Stimulated activated effector memory CD8-positive, alpha-beta T cell treated with anti-CD3 and anti-CD28 coated beads, Interleukin-12 subunit alpha, Interleukin-12 subunit beta, amount 100 ng/mL, for 72 hours (primary cell): Measurements from ENCODE around the gene KCNQ5.

Experiments
- ATAC-seq: fragments of 150-1000 bp; cut with Tn5 transposase; 2 replicates; pipeline ENCODE4 v1.10.0; 2021
- DNase-seq, 2 donors: peaks; one replicate each; pipeline ENCODE4 v3.0.0; 2021 to 2022; ENCODE audit warnings: low spot score in 2 of 2
- H3K27ac Mint-ChIP-seq: one replicate; pipeline ENCODE4 v1.8.0; 2022; ENCODE audit warnings: mild to moderate bottlenecking, mixed read lengths
- H3K36me3 Mint-ChIP-seq: one replicate; pipeline ENCODE4 v1.8.0; 2022; ENCODE audit warnings: mild to moderate bottlenecking, mixed read lengths
- H3K4me1 Mint-ChIP-seq: one replicate; pipeline ENCODE4 v1.8.0; 2022; ENCODE audit warnings: mixed read lengths
- H3K4me3 Mint-ChIP-seq: one replicate; pipeline ENCODE4 v1.8.0; 2022; ENCODE audit warnings: mild to moderate bottlenecking, mixed read lengths
- H3K9me3 Mint-ChIP-seq: one replicate; pipeline ENCODE4 v1.8.0; 2022; ENCODE audit warnings: mixed read lengths

The KCNQ5 gene

DNA sequence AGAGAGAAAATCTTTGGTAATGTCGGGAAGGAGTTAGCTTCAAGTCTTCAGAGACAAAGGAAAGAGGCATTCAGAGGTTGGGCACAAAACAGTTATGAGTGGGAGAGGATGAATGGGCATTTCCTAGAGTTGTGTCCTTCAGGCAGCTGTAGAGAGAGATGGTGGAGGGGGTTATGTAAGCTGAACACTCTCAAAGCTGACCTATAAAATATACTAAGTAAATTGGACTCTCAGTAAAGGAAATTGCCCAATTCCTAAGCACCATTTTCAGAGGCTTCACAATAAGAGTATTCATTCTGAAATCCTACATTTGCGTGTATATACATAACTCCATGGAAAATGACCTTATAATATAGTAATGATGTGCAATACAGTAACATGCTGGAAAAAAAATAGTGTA lies 161.2 kb downstream of the KCNQ5 start:
- H3K36me3 Mint-ChIP-seq = no peaks in the 10 kb centered on the region
- no peaks in the 10 kb centered on the region for H3K4me1 Mint-ChIP-seq
- no peak for DNase-seq
- H3K4me3 Mint-ChIP-seq = no peak overlapping the region
- no peak for ATAC-seq
- no peak overlapping the region for H3K27ac Mint-ChIP-seq
- no peaks in the 10 kb centered on the region for H3K9me3 Mint-ChIP-seq

DNA sequence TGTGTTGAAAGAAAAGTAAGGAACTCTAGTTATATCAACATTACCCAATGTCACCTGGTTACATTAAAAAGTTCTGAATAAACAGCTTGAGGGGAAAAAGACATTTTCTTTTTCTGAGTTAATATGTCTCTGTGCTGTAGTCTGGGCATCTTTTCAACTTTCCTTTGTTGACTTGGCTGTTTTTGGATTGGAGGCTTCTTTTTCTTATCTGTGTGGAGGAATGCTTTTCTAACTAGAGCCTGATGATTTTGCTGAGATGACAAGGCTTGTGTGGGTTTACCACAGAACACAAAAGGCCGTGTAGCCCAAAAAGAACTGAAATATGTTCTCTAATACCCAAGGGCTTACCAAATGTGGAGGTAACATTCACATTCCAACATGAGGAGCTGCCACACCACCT lies 161.8 kb downstream of the KCNQ5 start:
- H3K36me3 Mint-ChIP-seq = no peaks in the 10 kb centered on the region
- DNase-seq = no peak
- ATAC-seq = no peak

DNA sequence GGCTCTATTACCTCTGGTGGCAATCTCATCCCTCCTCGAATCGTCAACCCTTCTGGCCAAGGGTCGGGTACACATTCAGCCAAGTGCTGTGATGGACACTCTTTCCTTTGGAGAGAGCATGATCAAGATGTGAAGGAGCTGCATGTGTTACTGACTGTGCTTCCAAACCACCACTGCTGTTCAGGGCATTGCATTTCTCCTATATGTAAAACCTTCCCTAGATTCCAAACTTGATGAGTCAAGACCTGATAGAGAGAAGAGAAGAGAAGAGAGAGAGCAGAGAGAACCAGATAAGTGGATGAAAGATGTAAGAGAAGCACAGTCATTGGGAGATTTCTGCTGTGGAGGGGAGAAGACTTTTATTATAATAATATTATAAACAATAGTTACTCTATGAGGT lies 162.2 kb downstream of the KCNQ5 start:
- H3K4me3 Mint-ChIP-seq = no peak overlapping the region
- no peaks in the 10 kb centered on the region for H3K36me3 Mint-ChIP-seq
- H3K9me3 Mint-ChIP-seq = no peaks in the 10 kb centered on the region
- DNase-seq (no peak), ATAC-seq (no peak)
- H3K4me1 Mint-ChIP-seq = no peaks in the 10 kb centered on the region
- no peak overlapping the region for H3K27ac Mint-ChIP-seq

More for the DNA sequence above, 161.8 kb downstream of the KCNQ5 start:
- H3K9me3 Mint-ChIP-seq = no peaks in the 10 kb centered on the region
- no peaks in the 10 kb centered on the region for H3K4me1 Mint-ChIP-seq
- no peak overlapping the region for H3K4me3 Mint-ChIP-seq
- no peak overlapping the region for H3K27ac Mint-ChIP-seq

GRCh38 chr6:72784581-72784980 lies 162.7 kb downstream of the KCNQ5 start:
- H3K4me1 Mint-ChIP-seq = no peaks in the 10 kb centered on the region
- H3K36me3 Mint-ChIP-seq = no peaks in the 10 kb centered on the region
- no peak overlapping the region for H3K27ac Mint-ChIP-seq
- no peaks in the 10 kb centered on the region for H3K9me3 Mint-ChIP-seq
- no peak for DNase-seq
- no peak for ATAC-seq
- H3K4me3 Mint-ChIP-seq = no peak overlapping the region

DNA sequence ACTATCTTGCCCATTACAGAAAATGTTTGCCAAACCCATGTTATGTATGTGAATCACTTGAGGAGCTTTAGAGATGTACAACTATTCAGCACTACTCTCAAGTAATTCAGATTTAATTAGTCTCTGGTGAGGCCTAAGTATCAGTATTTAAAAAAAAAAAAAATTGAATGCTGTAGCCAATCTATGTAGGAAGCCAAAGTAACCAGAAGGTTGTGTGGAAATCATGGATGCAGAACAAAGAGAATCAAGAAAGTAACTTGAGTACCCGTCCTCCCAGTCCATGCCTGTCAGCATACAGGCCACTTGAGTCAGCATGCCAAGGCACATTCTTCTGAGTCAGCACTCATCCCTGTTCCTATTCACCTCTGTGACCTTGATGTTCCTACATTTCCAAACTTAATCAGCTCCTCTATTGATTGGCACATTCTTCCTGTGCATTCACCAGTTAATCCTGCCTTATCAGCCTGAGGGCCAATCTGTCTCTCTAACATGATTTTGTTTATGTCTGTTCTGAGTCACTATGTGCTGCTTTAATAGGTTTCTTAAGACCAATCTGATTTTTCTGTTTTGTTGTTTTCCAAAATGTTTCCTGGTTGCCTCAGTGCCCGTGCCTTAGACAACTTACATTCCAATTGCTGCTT lies 165.6 kb downstream of the KCNQ5 start:
- Mint-ChIP-seq H3K9me3 (no peaks in the 10 kb centered on the region), H3K36me3 (no peaks in the 10 kb centered on the region), H3K27ac (no peak overlapping the region), H3K4me3 (no peak overlapping the region), H3K4me1 (no peaks in the 10 kb centered on the region)
- DNase-seq = no peak
- no peak for ATAC-seq

DNA sequence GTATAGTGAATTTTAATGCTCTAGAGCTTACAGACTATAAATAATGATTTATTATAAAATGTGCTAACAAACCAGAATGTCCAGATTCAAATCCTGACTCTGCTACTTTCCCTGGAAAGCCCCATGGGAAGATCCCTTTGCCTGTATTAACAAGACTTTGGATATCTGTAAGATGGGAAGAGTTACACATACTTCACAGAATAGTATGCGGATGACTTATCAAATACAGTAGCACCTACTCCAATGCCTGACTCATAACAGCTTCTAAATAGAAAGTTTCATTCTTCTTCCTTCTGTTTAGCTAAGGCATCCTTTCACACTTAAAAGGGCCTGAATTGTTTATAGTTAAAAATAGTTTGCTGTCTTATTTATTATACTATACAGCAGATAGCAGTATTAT lies 166.3 kb downstream of the KCNQ5 start:
- Mint-ChIP-seq H3K4me1 (no peaks in the 10 kb centered on the region), H3K9me3 (no peaks in the 10 kb centered on the region), H3K27ac (no peak overlapping the region), H3K4me3 (no peak overlapping the region), H3K36me3 (no peaks in the 10 kb centered on the region)
- DNase-seq (no peak), ATAC-seq (no peak)

GRCh38 chr6:72789145-72789544 lies 167.3 kb downstream of the KCNQ5 start:
- Mint-ChIP-seq H3K9me3 (no peaks in the 10 kb centered on the region), H3K4me3 (no peak overlapping the region), H3K27ac (no peak overlapping the region), H3K4me1 (no peaks in the 10 kb centered on the region), H3K36me3 (no peaks in the 10 kb centered on the region)
- no peak for DNase-seq
- ATAC-seq = no peak

DNA sequence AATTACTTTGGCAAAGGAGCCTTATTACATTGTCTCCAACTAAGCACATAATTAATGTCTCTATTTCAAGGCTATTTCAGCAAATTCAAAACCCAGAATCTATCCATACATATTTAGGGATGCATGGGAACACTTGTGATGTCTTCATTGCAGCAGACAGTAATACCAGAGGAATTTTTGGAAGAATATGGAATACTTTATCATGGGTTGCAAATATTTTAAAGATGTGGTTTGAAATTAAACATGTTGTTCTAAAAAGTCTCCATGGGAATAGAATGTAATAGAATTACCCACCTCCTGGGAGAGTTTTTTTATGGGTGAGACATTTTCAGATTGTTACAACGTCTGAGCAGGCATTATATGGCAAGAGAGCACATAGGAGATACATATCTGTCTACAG lies 170.8 kb downstream of the KCNQ5 start:
- Mint-ChIP-seq H3K36me3 (no peaks in the 10 kb centered on the region), H3K4me1 (no peaks in the 10 kb centered on the region), H3K27ac (no peak overlapping the region), H3K9me3 (no peaks in the 10 kb centered on the region), H3K4me3 (no peak overlapping the region)
- DNase-seq (no peak), ATAC-seq (no peak)

DNA sequence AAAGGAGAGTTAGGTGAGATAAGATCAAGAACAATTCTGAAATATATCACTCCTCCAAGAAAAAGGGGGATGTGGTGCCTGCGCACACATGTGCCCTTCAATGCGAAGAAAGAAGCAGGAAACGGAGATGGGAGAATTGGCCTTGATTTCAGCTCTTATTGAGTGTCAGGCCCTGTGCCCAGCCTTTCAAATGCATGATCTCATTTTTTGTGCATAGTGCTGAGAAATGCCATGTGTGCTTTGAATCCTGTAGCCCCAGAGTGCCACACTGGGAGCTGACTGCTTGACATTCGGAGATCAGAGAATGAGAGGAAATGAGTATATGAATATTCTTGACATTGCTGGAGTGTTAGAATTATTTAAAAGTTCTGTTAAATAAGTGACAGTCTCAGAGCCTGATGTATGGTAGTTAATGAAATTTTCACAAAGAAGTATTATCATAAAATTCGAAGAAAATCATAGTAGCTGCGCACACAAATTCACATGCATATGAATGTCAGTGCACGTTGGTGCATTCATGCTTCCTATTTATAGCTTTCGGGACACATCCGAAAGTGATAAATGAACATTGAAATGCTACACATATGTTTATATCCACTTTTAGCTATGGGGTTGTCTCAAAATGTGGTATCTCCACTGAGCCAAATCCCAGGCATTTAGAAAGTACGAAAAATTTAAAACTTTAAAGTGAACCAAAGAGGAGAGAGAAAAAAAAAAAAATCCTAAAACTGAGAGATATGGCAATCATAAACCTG lies 172.0 kb downstream of the KCNQ5 start:
- ATAC-seq = no peak
- no peak overlapping the region for H3K4me3 Mint-ChIP-seq
- no peak for DNase-seq
- no peaks in the 10 kb centered on the region for H3K36me3 Mint-ChIP-seq
- H3K4me1 Mint-ChIP-seq = no peaks in the 10 kb centered on the region
- no peak overlapping the region for H3K27ac Mint-ChIP-seq
- no peaks in the 10 kb centered on the region for H3K9me3 Mint-ChIP-seq

DNA sequence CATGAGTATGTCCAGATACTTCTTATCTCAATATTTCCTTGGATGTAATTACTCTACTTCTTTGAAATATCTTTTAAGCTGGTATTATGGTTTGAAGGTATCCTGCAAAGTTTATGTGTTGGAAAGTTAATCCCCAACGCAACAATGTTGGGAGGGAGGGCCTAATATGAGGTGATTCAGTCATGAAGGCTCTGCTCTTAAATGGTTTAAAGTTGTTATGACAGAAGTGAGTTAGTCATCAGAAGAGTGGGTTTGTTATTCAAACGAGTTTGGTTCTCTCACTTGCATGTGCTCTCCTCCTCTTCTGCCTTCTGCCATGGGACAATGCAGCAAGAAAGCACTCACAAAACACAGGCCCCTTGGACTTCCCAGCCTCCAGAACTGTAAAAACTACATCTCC lies 176.3 kb downstream of the KCNQ5 start:
- peaks cover 2% of the 10 kb centered on the region for H3K9me3 Mint-ChIP-seq
- H3K4me3 Mint-ChIP-seq = no peak overlapping the region
- no peaks in the 10 kb centered on the region for H3K36me3 Mint-ChIP-seq
- ATAC-seq = no peak
- H3K27ac Mint-ChIP-seq = no peak overlapping the region
- DNase-seq = no peak
- no peaks in the 10 kb centered on the region for H3K4me1 Mint-ChIP-seq

DNA sequence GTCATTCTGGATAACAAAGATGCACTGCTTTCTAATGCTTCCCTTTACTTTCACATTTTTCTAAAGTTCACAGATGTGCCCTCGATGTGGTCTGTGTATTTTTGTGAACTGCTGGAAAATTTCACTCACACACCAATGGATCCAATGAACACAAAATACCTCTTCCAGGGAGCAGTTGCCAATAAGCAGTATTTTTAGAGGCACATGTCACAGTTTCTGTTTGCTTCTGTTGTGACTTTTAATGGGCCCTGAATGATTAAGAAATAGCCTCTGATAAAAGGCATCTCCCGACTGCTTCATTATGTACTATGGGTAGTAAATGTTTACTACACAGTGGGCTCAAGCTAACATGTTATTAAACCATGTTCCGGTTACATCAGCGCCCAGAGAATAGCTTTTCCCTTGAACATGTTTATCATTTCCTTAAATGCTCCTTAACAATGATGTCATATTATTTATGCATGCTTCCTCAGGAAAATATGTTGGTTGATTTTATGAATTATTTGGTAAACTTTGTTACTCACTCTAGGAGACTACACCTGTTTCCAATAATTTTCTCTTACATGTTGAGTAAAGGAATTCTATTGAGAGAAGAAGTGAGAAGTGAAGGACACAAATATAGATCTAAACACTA lies 188.0 kb downstream of the KCNQ5 start:
- H3K36me3 Mint-ChIP-seq = peaks cover 5% of the 10 kb centered on the region
- no peak overlapping the region for H3K4me3 Mint-ChIP-seq
- H3K27ac Mint-ChIP-seq = no peak overlapping the region
- ATAC-seq = no peak
- DNase-seq = no peak
- no peaks in the 10 kb centered on the region for H3K4me1 Mint-ChIP-seq
- no peaks in the 10 kb centered on the region for H3K9me3 Mint-ChIP-seq

- DNase-seq = no peak
- Mint-ChIP-seq H3K27ac (no peak overlapping the region), H3K36me3 (peaks cover 5% of the 10 kb centered on the region), H3K4me1 (no peaks in the 10 kb centered on the region), H3K4me3 (no peak overlapping the region), H3K9me3 (no peaks in the 10 kb centered on the region)
- no peak for ATAC-seq
These were observed 188.9 kb downstream of the KCNQ5 start for GRCh38 chr6:72810571-72811280.

DNA sequence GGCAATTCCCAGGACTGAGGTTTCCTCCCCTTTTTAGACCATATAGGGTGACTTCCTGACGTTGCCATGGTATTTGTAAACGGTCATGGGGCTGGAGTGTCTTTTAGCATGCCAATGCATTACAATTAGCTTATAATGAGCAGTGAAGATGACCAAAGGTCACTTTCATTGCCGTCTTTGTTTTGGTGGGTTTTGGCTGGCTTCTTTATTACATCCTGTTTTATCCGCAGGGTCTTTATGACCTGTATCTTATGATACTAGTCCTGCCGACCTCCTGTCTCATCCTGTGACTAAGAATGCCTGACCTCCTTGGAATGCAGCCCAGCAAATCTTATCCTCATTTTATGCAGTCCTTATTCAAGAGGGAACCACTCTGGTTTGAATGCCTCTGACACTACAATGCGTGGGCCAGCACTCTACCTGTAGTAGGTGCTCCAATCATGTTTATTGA lies 190.1 kb downstream of the KCNQ5 start:
- ATAC-seq (no peak), DNase-seq (no peak)
- H3K36me3 Mint-ChIP-seq = peaks cover 5% of the 10 kb centered on the region
- no peaks in the 10 kb centered on the region for H3K4me1 Mint-ChIP-seq
- H3K4me3 Mint-ChIP-seq = no peak overlapping the region
- no peaks in the 10 kb centered on the region for H3K9me3 Mint-ChIP-seq
- H3K27ac Mint-ChIP-seq = no peak overlapping the region

DNA sequence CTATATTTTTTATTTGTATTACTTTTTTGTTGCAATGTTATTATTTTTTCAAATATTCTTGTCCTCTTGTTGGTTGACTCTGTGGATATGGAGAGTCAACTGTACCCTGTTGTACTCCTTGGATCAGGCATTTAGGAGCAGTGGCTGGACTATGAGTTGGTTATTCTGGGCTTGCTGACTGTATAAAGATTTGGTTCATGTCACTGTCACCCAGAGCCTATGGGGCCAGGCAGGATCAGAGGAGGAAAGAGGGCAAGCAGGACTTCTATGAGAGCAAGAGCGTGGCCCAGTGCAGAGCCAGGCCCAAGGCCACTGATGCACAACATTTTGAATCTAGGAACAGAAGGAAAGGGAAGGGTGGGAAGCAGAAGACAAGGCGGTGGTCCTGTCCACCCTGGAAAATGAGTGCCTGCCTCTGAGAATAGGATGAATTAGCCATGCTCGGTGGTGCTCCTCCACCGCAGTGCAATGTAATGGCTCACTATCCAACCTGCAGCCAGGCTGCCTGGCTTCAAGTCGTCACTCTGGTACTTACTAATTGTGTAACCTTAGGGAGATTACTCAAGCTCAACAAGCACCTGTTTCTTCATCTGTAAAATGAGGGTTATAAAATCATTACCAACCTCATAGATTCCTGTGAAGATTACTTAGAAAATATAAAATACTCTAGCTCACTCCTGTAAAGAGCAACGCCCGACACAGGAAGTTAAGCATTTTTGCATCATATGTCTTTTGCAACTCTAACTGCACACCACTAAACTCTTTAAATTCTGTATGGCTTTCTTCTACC lies 192.1 kb downstream of the KCNQ5 start:
- Mint-ChIP-seq H3K36me3 (peaks cover 5% of the 10 kb centered on the region), H3K27ac (no peak overlapping the region), H3K4me3 (no peak overlapping the region), H3K9me3 (no peaks in the 10 kb centered on the region), H3K4me1 (no peaks in the 10 kb centered on the region)
- no peak for DNase-seq
- no peak for ATAC-seq

DNA sequence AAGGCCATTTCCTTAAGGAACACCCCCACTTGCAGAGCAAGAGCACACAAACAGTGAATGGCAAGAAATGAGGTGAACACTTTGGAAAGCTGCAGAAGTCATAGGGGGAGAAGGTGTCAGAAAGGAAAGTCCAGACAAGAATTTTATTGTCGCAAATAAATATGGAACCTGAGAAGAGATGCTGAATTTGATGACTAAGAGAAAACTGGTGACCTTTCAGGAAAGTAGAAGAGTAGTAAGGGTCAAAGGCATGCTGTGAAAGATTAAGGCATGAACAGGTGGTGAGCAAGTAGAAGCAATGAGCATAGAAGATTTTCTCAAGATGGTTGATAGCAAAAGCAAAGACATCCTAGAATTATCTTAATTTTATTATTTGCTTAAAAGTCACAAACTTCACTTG lies 194.2 kb downstream of the KCNQ5 start:
- DNase-seq = no peak
- Mint-ChIP-seq H3K27ac (no peak overlapping the region), H3K36me3 (peaks cover 5% of the 10 kb centered on the region), H3K4me1 (no peaks in the 10 kb centered on the region), H3K9me3 (no peaks in the 10 kb centered on the region), H3K4me3 (no peak overlapping the region)
- no peak for ATAC-seq
